ENCODE measurements around the gene CELSR1.

CELSR1 gene

DNA sequence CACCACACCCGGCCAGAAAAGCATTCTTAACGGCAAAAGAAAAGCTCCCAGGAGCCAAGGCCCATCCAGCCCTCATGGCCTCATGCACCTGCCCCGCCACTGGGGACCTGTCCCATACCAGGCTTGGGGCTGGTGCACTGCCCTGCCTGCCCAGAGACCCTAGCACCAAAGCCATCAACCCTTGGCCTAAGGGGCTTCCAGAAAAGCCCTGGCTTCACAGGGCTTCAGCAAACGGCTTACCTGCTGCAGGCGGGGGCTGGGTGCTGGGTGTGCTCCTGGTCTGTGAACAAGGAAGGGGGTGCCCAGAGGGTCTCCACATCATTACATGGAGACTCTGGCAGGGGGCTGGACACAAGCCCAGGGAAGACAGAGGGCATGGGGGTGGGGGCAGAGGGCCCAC, 89.5 kb downstream of the CELSR1 start:
- no peak for TF ChIP-seq GABPA (IDR thresholded peaks at IDR 0.05; ENCODE audit: low read depth)
- TF ChIP-seq, protein P1, sequence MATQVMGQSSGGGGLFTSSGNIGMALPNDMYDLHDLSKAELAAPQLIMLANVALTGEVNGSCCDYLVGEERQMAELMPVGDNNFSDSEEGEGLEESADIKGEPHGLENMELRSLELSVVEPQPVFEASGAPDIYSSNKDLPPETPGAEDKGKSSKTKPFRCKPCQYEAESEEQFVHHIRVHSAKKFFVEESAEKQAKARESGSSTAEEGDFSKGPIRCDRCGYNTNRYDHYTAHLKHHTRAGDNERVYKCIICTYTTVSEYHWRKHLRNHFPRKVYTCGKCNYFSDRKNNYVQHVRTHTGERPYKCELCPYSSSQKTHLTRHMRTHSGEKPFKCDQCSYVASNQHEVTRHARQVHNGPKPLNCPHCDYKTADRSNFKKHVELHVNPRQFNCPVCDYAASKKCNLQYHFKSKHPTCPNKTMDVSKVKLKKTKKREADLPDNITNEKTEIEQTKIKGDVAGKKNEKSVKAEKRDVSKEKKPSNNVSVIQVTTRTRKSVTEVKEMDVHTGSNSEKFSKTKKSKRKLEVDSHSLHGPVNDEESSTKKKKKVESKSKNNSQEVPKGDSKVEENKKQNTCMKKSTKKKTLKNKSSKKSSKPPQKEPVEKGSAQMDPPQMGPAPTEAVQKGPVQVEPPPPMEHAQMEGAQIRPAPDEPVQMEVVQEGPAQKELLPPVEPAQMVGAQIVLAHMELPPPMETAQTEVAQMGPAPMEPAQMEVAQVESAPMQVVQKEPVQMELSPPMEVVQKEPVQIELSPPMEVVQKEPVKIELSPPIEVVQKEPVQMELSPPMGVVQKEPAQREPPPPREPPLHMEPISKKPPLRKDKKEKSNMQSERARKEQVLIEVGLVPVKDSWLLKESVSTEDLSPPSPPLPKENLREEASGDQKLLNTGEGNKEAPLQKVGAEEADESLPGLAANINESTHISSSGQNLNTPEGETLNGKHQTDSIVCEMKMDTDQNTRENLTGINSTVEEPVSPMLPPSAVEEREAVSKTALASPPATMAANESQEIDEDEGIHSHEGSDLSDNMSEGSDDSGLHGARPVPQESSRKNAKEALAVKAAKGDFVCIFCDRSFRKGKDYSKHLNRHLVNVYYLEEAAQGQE (IDR thresholded peaks at IDR 0.05; ENCODE audit: insufficient replicate concordance, low read depth), result no peak
- TF ChIP-seq SPI1 (IDR thresholded peaks at IDR 0.05; ENCODE audit: borderline replicate concordance, low read depth), result no peak
- TF ChIP-seq, protein P2, sequence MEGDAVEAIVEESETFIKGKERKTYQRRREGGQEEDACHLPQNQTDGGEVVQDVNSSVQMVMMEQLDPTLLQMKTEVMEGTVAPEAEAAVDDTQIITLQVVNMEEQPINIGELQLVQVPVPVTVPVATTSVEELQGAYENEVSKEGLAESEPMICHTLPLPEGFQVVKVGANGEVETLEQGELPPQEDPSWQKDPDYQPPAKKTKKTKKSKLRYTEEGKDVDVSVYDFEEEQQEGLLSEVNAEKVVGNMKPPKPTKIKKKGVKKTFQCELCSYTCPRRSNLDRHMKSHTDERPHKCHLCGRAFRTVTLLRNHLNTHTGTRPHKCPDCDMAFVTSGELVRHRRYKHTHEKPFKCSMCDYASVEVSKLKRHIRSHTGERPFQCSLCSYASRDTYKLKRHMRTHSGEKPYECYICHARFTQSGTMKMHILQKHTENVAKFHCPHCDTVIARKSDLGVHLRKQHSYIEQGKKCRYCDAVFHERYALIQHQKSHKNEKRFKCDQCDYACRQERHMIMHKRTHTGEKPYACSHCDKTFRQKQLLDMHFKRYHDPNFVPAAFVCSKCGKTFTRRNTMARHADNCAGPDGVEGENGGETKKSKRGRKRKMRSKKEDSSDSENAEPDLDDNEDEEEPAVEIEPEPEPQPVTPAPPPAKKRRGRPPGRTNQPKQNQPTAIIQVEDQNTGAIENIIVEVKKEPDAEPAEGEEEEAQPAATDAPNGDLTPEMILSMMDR (IDR thresholded peaks at IDR 0.05; ENCODE audit: insufficient read depth, low read length), result no peak
- no peak for TF ChIP-seq POLR2AphosphoS5 (IDR thresholded peaks at IDR 0.05; ENCODE audit: low read depth)
- DNase-seq (ENCODE audit: low read depth in 1 of 2, low spot score in 1 of 2), result no peak
- Histone ChIP-seq H3K4me3 (replicated peaks; ENCODE audit: insufficient read depth, low read length) (no peak overlapping the region), H3K27ac (replicated peaks) (no peak overlapping the region), H3K27me3 (ENCODE audit: insufficient read depth, poor library complexity, severe bottlenecking) (no peaks in the 10 kb centered on the region)

DNA sequence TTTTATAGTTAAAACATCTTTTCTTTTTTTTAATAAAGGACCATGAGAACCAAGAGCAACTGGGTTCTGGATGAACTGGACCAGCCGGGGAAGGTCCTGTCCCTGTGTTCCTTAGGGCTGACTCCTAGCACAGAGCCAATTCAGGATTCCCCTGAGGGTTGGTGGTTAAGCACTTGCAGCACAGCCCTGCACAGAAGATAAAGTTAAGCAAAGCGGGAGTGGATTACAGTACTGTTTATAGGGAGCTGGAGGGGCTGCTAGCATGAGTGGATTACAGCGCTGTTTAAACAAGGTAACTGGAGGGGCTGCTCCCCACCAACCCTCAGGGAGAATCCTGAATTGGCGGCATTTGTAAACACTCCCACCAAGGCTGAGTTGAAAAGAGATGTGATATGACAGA, 90.6 kb downstream of the CELSR1 start:
- DNase-seq (ENCODE audit: low read depth in 1 of 2, low spot score in 1 of 2), result no peak
- TF ChIP-seq, protein P1 (IDR thresholded peaks at IDR 0.05; ENCODE audit: insufficient replicate concordance, low read depth), result no peak
- no peak for TF ChIP-seq SPI1 (IDR thresholded peaks at IDR 0.05; ENCODE audit: borderline replicate concordance, low read depth)
- Histone ChIP-seq H3K27me3 (ENCODE audit: insufficient read depth, poor library complexity, severe bottlenecking) (no peaks in the 10 kb centered on the region), H3K27ac (replicated peaks) (no peak overlapping the region), H3K4me3 (replicated peaks; ENCODE audit: insufficient read depth, low read length) (no peak overlapping the region)

GRCh38 chr22:46445771-46446420, 91.5 kb downstream of the CELSR1 start:
- no peak for DNase-seq (ENCODE audit: low read depth in 1 of 2, low spot score in 1 of 2)
- TF ChIP-seq, protein P1 (IDR thresholded peaks at IDR 0.05; ENCODE audit: insufficient replicate concordance, low read depth), result no peak
- TF ChIP-seq GABPA (IDR thresholded peaks at IDR 0.05; ENCODE audit: low read depth) (no peak), SPI1 (IDR thresholded peaks at IDR 0.05; ENCODE audit: borderline replicate concordance, low read depth) (no peak), POLR2AphosphoS5 (IDR thresholded peaks at IDR 0.05; ENCODE audit: low read depth) (no peak)
- TF ChIP-seq, protein P2 (IDR thresholded peaks at IDR 0.05; ENCODE audit: insufficient read depth, low read length), result no peak
- Histone ChIP-seq H3K4me3 (replicated peaks; ENCODE audit: insufficient read depth, low read length) (no peak overlapping the region), H3K27me3 (ENCODE audit: insufficient read depth, poor library complexity, severe bottlenecking) (no peaks in the 10 kb centered on the region), H3K27ac (replicated peaks) (no peak overlapping the region)
